GM18519 (cell line): ENCODE results near the gene PPM1N.

ENCODE experiments used
- ATAC-seq: cut with Tn5 transposase; IDR thresholded peaks from one replicate; pipeline ENCODE4 v1.9.1; 2021; ENCODE audit warnings: mild to moderate bottlenecking, moderate library complexity; ENCODE audit not compliant: unreplicated experiment, low FRiP score

Gene PPM1N

GRCh38 chr19:45498411-45499195 is at the start of gene PPM1N:
PPM1N (plus strand) TSS chr19:45498443; CDS start chr19:45498473, 30 bp downstream.
- no peak for ATAC-seq

GRCh38 chr19:45448887-45449299 is 49.4 kb upstream of the PPM1N start:
- ATAC-seq = no peak

- ATAC-seq = no peak
Measured at GRCh38 chr19:45450012-45450333, 48.3 kb upstream of the PPM1N start.

GRCh38 chr19:45451131-45451849 is 47.0 kb upstream of the PPM1N start:
- ATAC-seq = no peak

- no peak for ATAC-seq
Measured at GRCh38 chr19:45451850-45452387, 46.3 kb upstream of the PPM1N start.

GRCh38 chr19:45455707-45456499 is 42.3 kb upstream of the PPM1N start:
- no peak for ATAC-seq

GRCh38 chr19:45456500-45456815 is 41.8 kb upstream of the PPM1N start:
- no peak for ATAC-seq

- no peak for ATAC-seq
Measured at GRCh38 chr19:45457776-45458175, 40.5 kb upstream of the PPM1N start.

GRCh38 chr19:45460807-45461347 is 37.4 kb upstream of the PPM1N start:
- ATAC-seq = no peak

- no peak for ATAC-seq
Measured at GRCh38 chr19:45462174-45462573, 36.1 kb upstream of the PPM1N start.

GRCh38 chr19:45463241-45463640 is 35.0 kb upstream of the PPM1N start:
- ATAC-seq = no peak

- no peak for ATAC-seq
Measured at GRCh38 chr19:45464274-45464673, 34.0 kb upstream of the PPM1N start.

- ATAC-seq = no peak
Measured at GRCh38 chr19:45464852-45465441, 33.3 kb upstream of the PPM1N start.

- no peak for ATAC-seq
Measured at GRCh38 chr19:45467115-45467455, 31.2 kb upstream of the PPM1N start.

- ATAC-seq = peak; percentile 31
Measured at GRCh38 chr19:45467456-45468158, 30.6 kb upstream of the PPM1N start, which contains the start of gene FOSB. FOSB (plus strand) TSS chr19:45467996; CDS start chr19:45468587, 591 bp downstream.

GRCh38 chr19:45468159-45468651 is 30.0 kb upstream of the PPM1N start:
- ATAC-seq = no peak

GRCh38 chr19:45468803-45469131 is 29.5 kb upstream of the PPM1N start:
- no peak for ATAC-seq

GRCh38 chr19:45469132-45469944 is 28.9 kb upstream of the PPM1N start:
- ATAC-seq = no peak
